ENCODE data around the gene INTS14.
A peak's percentile ranks its signal among the peaks of the same experiment; 100 is the strongest.
"Not testable (repeated sequence)": the region's sequence is repeated elsewhere in the genome, so short reads cannot be mapped to it uniquely, and the experiment has no call there.

The INTS14 gene

DNA sequence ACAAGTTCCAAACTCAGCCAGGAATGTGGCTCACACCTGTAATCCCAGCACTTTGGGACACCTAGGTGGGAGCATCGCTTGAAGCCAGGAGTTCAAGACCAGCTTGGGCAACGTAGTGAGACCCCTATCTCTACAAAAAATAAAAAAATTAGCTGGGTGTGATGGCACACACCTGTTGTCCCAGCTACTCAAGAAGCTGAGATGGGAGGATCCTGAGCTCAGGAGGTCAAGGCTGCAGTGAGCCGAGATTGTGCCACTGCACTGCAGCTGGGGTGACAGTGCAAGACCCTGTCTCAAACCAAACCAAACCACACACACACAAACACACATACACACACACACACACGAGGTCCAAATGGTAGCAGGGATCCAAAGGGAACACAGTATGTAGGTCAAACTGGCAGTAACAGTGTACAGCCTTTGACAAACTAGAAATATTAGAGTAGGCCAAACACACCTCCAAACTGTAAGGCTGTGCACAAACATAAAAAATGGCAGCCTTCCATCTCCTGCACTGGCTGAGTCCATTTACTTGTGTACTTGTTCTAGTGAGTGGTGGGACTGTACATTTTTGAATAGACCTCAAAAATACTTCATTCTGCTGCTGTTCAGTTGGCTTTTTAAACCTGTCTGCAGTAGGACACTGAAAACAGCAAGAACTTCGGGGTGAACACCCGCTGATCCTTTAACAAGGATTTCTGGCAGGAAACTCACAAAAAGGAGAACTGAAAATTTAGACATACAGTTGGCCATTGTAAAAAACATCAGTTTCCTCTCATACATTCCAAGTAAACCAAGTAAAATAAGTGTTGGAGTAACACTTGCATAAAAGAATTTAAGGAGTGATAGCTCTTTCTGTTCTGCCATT lies 33.6 kb downstream of the INTS14 start:
- TF ChIP-seq POLR2A (IDR thresholded peaks at IDR 0.05; ENCODE audit: low read depth, low read length) (no peak), POLR2AphosphoS5 (IDR thresholded peaks at IDR 0.05; ENCODE audit: low read depth, low read length) (0 out of 2 replicates have a peak, but pooled peaks have one; percentile 41)
- no peak for DNase-seq (ENCODE audit: insufficient read length)
- no peak for FAIRE-seq

DNA sequence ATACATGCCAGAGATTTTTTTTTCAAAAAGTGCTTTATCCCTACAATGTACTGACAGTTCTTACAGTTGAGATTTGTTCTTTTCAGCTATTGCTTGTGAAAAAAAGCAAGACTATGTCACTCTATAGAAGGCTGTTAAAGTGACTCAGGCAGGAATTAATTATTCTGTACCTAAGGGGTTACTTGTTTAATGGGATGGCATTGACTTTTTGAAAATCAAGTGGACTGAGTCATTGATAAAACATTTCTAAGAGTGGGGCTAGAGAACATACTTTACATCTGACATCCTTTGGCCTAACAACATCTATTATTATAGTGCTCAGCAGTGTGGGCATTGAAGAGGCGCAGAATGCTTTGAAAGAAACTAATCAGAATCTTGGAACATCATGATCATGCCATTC lies 34.3 kb downstream of the INTS14 start:
- no peak for DNase-seq (ENCODE audit: insufficient read length)
- FAIRE-seq: no peak
- no peak for TF ChIP-seq TAF1 (IDR thresholded peaks at IDR 0.05; ENCODE audit: borderline replicate concordance, low read depth, low read length)
- TF ChIP-seq POLR2AphosphoS5 (IDR thresholded peaks at IDR 0.05; ENCODE audit: low read depth, low read length): no peak
- TF ChIP-seq POLR2A (IDR thresholded peaks at IDR 0.05; ENCODE audit: low read depth, low read length): no peak

DNA sequence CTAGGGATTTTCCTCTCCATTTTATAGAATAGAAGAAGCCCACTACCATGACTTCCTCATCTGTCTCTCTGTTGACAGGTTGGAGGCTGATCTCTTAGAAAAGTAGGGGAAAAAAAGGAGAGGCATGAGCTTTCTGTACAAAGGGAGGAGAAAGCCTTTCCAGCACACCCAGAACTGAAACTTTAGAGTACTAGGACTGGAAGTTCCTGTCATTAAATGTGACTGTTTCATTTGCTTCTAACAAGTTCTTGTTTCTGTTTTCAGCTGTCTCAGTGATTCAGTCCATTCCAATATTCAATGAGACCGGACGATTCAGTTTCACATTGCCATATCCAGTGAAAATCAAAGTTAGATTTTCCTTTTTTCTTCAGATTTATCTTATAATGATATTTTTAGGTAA lies 39.0 kb downstream of the INTS14 start:
- no peak for FAIRE-seq
- TF ChIP-seq TAF1 (IDR thresholded peaks at IDR 0.05; ENCODE audit: borderline replicate concordance, low read depth, low read length): no peak
- no peak for TF ChIP-seq POLR2AphosphoS5 (IDR thresholded peaks at IDR 0.05; ENCODE audit: low read depth, low read length)
- no peak for TF ChIP-seq POLR2A (IDR thresholded peaks at IDR 0.05; ENCODE audit: low read depth, low read length)
- DNase-seq (ENCODE audit: insufficient read length): no peak

DNA sequence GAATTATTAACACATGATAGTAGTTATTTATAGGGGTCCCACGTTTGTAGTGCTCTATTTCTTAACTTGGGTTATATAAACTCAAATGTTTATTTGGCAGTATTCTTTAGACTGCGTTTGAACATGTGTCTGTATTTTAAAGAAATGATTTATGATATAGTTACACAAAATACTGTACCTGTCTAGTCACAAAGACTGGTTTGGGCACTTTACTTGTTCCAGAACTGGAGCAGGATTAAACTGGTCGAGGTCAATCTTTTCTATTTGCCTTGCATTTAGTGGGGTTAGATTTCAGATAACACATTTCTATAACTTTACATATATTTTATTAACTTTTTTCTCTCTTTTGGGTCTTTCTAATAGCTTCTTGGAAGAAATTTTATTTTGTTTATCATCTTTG lies 41.2 kb downstream of the INTS14 start:
- TF ChIP-seq POLR2A (IDR thresholded peaks at IDR 0.05; ENCODE audit: low read depth, low read length): no peak
- no peak for TF ChIP-seq TAF1 (IDR thresholded peaks at IDR 0.05; ENCODE audit: borderline replicate concordance, low read depth, low read length)
- no peak for TF ChIP-seq POLR2AphosphoS5 (IDR thresholded peaks at IDR 0.05; ENCODE audit: low read depth, low read length)
- DNase-seq (ENCODE audit: insufficient read length) (no peak), FAIRE-seq (no peak)

GRCh38 chr15:65561934-65562333 lies 49.0 kb downstream of the INTS14 start:
- DNase-seq (ENCODE audit: insufficient read length) (no peak), FAIRE-seq (no peak)
- TF ChIP-seq TAF1 (IDR thresholded peaks at IDR 0.05; ENCODE audit: borderline replicate concordance, low read depth, low read length): no peak
- no peak for TF ChIP-seq POLR2A (IDR thresholded peaks at IDR 0.05; ENCODE audit: low read depth, low read length)
- TF ChIP-seq POLR2AphosphoS5 (IDR thresholded peaks at IDR 0.05; ENCODE audit: low read depth, low read length): no peak

GRCh38 chr15:65559941-65560340 lies 51.0 kb downstream of the INTS14 start:
- no peak for FAIRE-seq
- TF ChIP-seq TAF1 (IDR thresholded peaks at IDR 0.05; ENCODE audit: borderline replicate concordance, low read depth, low read length) (no peak), POLR2A (IDR thresholded peaks at IDR 0.05; ENCODE audit: low read depth, low read length) (no peak), POLR2AphosphoS5 (IDR thresholded peaks at IDR 0.05; ENCODE audit: low read depth, low read length) (no peak)

GRCh38 chr15:65558997-65559760 lies 51.8 kb downstream of the INTS14 start:
- TF ChIP-seq POLR2A (IDR thresholded peaks at IDR 0.05; ENCODE audit: low read depth, low read length): no peak
- TF ChIP-seq POLR2AphosphoS5 (IDR thresholded peaks at IDR 0.05; ENCODE audit: low read depth, low read length): no peak
- no peak for TF ChIP-seq TAF1 (IDR thresholded peaks at IDR 0.05; ENCODE audit: borderline replicate concordance, low read depth, low read length)
- DNase-seq (ENCODE audit: insufficient read length) (no peak), FAIRE-seq (no peak)

More at GRCh38 chr15:65559941-65560340, 51.0 kb downstream of the INTS14 start:
- DNase-seq (ENCODE audit: insufficient read length): no peak

- no peak for TF ChIP-seq TAF1 (IDR thresholded peaks at IDR 0.05; ENCODE audit: borderline replicate concordance, low read depth, low read length)
- no peak for TF ChIP-seq POLR2AphosphoS5 (IDR thresholded peaks at IDR 0.05; ENCODE audit: low read depth, low read length)
- DNase-seq (ENCODE audit: insufficient read length) (no peak), FAIRE-seq (no peak)
These were observed 52.6 kb downstream of the INTS14 start for GRCh38 chr15:65558336-65558735.

DNA sequence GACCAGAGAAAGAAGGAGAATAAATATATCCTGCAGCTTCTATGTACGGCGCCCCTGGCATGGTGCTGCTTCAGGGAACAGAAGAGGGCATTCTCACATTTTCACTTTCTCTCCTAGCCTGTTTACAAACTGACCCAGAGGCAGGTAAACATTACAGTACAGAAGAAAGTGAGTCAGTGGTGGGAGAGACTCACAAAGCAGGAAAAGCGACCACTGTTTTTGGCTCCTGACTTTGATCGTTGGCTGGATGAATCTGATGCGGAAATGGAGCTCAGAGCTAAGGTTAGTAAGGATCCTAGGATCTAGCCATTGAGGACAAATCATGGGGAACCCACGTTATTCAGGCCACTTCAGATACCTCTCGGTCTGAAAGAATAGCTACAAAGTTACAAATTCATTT lies 54.3 kb downstream of the INTS14 start:
- FAIRE-seq (no peak), DNase-seq (ENCODE audit: insufficient read length) (no peak)
- TF ChIP-seq POLR2A (IDR thresholded peaks at IDR 0.05; ENCODE audit: low read depth, low read length) (no peak), POLR2AphosphoS5 (IDR thresholded peaks at IDR 0.05; ENCODE audit: low read depth, low read length) (no peak)

GRCh38 chr15:65553691-65554090 lies 57.2 kb downstream of the INTS14 start:
- no peak for FAIRE-seq
- no peak for TF ChIP-seq TAF1 (IDR thresholded peaks at IDR 0.05; ENCODE audit: borderline replicate concordance, low read depth, low read length)
- no peak for TF ChIP-seq POLR2AphosphoS5 (IDR thresholded peaks at IDR 0.05; ENCODE audit: low read depth, low read length)
- TF ChIP-seq POLR2A (IDR thresholded peaks at IDR 0.05; ENCODE audit: low read depth, low read length): no peak

DNA sequence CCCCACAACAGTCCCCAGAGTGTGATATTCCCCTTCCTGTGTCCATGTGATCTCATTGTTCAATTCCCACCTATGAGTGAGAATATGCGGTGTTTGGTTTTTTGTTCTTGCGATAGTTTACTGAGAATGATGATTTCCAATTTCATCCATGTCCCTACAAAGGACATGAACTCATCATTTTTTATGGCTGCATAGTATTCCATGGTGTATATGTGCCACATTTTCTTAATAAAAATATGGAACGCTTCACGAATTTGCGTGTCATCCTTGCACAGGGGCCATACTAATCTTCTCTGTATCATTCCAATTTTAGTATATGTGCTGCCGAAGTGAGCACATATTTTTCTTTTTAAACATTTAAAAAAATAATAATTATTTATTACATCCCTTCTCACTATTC lies 58.1 kb downstream of the INTS14 start:
- not testable (repeated sequence) for FAIRE-seq

More at GRCh38 chr15:65553691-65554090, 57.2 kb downstream of the INTS14 start:
- DNase-seq (ENCODE audit: insufficient read length): no peak

GRCh38 chr15:65551183-65551582 lies 59.7 kb downstream of the INTS14 start:
- no peak for TF ChIP-seq POLR2A (IDR thresholded peaks at IDR 0.05; ENCODE audit: low read depth, low read length)
- no peak for TF ChIP-seq TAF1 (IDR thresholded peaks at IDR 0.05; ENCODE audit: borderline replicate concordance, low read depth, low read length)
- no peak for TF ChIP-seq POLR2AphosphoS5 (IDR thresholded peaks at IDR 0.05; ENCODE audit: low read depth, low read length)
- no peak for DNase-seq (ENCODE audit: insufficient read length)
- no peak for FAIRE-seq

More for the DNA sequence above, 58.1 kb downstream of the INTS14 start:
- not testable (repeated sequence) for DNase-seq (ENCODE audit: insufficient read length)
